ENCODE measurements around the gene NSUN6. TPM values are rescaled to one million over a fixed set of nuclear protein-coding genes. Genes with fewer than 3 reads are reported as not detected.

Gene NSUN6
- total RNA-seq, 1 experiment from 2014 or later = 6.0 TPM

DNA sequence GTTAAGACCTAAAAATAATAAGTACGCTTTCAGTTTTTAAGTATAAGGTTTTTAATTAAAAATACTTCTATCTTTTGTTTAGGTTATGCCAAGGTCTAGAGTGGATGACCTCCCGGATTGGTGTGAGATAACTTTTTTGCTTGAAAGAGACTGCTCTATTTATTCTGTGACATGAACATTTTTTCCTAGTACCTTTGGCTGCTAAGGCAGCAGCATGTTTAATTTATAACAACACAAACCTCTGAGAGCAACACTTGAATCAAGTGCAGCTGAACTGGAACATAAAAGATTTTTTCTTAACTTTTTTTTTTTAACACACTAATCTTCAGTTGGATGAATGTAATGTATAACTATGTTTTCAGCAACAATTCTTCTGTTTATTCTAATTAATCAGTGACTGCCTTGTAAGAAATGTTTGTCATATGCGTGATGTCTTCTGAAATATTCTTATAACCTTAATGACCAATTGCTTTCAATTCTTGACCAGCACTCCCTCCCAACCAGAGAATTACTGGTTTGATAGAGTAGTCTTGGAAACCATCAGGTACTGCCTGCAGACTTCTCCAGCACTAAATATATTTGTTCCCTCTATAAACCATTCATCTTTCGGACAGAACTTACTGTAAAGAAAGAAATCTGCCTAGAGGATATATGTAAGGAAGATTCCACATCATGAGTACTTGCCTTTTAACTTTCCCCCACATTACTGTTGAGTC is 23.9 kb upstream of the NSUN6 start:
- ATAC-seq (no peak), DNase-seq (no peak)
- TSS peak; percentile 10 for BruUV-seq (replicated peaks)
- Histone ChIP-seq H3K27me3 (ENCODE audit: low read length) (no peaks in the 10 kb centered on the region), H3K9me3 (ENCODE audit: low read length) (no peaks in the 10 kb centered on the region), H3K36me3 (ENCODE audit: low read depth, low read length) (peaks cover 16% of the 10 kb centered on the region), H3K4me3 (ENCODE audit: low read length) (no peak overlapping the region), H3K4me2 (ENCODE audit: low read length) (no peak overlapping the region), H3K9me2 (replicated peaks; ENCODE audit: low read length) (no peaks in the 10 kb centered on the region), H3K4me1 (ENCODE audit: insufficient read depth, low read length) (0 out of 2 replicates have a peak, but pooled peaks cover 4% of the 10 kb centered on the region), H2AFZ (ENCODE audit: low read length) (no peak overlapping the region), H3K27ac (ENCODE audit: low read length) (no peak overlapping the region), H4K20me1 (ENCODE audit: low read length) (no peaks in the 10 kb centered on the region), H3K79me2 (ENCODE audit: low read length) (no peaks in the 10 kb centered on the region), H3K9ac (ENCODE audit: low read length) (no peak overlapping the region), H3F3A (ENCODE audit: low read length, unreplicated experiment) (no peaks in the 10 kb centered on the region)
- CTCF ChIA-PET = no interaction called here
- intact Hi-C loops (cut with micrococcal nuclease) = no loop called here
- POLR2A ChIA-PET (ENCODE audit: unreplicated experiment) = no interaction called here
- TF ChIP-seq EZH2 (IDR thresholded peaks at IDR 0.05; ENCODE audit: low read length, unreplicated experiment) = no peak
- no peak for TF ChIP-seq EZH2phosphoT487 (IDR thresholded peaks at IDR 0.05; ENCODE audit: borderline replicate concordance, low read length)
- TF ChIP-seq, protein P1, sequence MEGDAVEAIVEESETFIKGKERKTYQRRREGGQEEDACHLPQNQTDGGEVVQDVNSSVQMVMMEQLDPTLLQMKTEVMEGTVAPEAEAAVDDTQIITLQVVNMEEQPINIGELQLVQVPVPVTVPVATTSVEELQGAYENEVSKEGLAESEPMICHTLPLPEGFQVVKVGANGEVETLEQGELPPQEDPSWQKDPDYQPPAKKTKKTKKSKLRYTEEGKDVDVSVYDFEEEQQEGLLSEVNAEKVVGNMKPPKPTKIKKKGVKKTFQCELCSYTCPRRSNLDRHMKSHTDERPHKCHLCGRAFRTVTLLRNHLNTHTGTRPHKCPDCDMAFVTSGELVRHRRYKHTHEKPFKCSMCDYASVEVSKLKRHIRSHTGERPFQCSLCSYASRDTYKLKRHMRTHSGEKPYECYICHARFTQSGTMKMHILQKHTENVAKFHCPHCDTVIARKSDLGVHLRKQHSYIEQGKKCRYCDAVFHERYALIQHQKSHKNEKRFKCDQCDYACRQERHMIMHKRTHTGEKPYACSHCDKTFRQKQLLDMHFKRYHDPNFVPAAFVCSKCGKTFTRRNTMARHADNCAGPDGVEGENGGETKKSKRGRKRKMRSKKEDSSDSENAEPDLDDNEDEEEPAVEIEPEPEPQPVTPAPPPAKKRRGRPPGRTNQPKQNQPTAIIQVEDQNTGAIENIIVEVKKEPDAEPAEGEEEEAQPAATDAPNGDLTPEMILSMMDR (conservative IDR thresholded peaks at IDR 0.05; ENCODE audit: low read depth, low read length) = no peak

- ATAC-seq = no peak
- no peak for DNase-seq
- POLR2A ChIA-PET (ENCODE audit: unreplicated experiment) = no interaction called here
- no peak overlapping the region for H3K9ac ChIP-seq (ENCODE audit: low read length)
- no peak overlapping the region for H2AFZ ChIP-seq (ENCODE audit: low read length)
- H4K20me1 ChIP-seq (ENCODE audit: low read length) = peaks cover 4% of the 10 kb centered on the region; the same call in 1 of the 2 replicates
- H3K4me1 ChIP-seq (ENCODE audit: insufficient read depth, low read length) = peaks cover 25% of the 10 kb centered on the region
- CTCF ChIA-PET = no interaction called here
- intact Hi-C loops (cut with micrococcal nuclease) = no loop called here
- H3K27me3 ChIP-seq (ENCODE audit: low read length) = no peaks in the 10 kb centered on the region
- H3K79me2 ChIP-seq (ENCODE audit: low read length) = peaks cover 56% of the 10 kb centered on the region
- H3K9me3 ChIP-seq (ENCODE audit: low read length) = no peaks in the 10 kb centered on the region
- no peak overlapping the region for H3K27ac ChIP-seq (ENCODE audit: low read length)
- no TSS peak for BruUV-seq (replicated peaks)
- H3F3A ChIP-seq (ENCODE audit: low read length, unreplicated experiment) = no peaks in the 10 kb centered on the region
- H3K36me3 ChIP-seq (ENCODE audit: low read depth, low read length) = peaks cover 11% of the 10 kb centered on the region
- TF ChIP-seq EZH2 (IDR thresholded peaks at IDR 0.05; ENCODE audit: low read length, unreplicated experiment) (no peak), EZH2phosphoT487 (IDR thresholded peaks at IDR 0.05; ENCODE audit: borderline replicate concordance, low read length) (no peak)
- TF ChIP-seq, protein P1 (conservative IDR thresholded peaks at IDR 0.05; ENCODE audit: low read depth, low read length) = no peak
- no peaks in the 10 kb centered on the region for H3K9me2 ChIP-seq (replicated peaks; ENCODE audit: low read length)
- no peak overlapping the region for H3K4me3 ChIP-seq (ENCODE audit: low read length)
- no peak overlapping the region for H3K4me2 ChIP-seq (ENCODE audit: low read length)
Measured at GRCh38 chr10:18668026-18668425, 16.6 kb upstream of the NSUN6 start.

DNA sequence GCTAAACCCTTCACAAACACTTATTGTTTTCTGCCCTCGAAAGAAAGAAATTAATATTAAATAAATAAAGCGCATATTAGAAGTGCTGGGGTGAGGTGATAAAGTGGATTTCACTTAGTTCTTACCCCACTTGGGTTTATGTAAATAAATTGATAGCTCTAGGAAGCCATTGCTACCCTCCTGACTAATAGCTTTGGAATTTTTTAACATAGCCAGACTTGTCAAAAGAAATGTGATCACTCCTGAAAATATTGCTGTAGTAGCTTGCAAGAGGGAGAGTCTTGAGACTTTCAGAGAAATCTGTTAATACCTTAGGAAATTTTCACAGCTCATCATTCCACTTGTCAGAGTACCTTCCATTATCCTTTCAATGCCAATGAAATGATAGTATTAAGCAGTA is 15.4 kb upstream of the NSUN6 start:
- H3K79me2 ChIP-seq (ENCODE audit: low read length) = peaks cover 68% of the 10 kb centered on the region
- peak overlapping the region; percentile 48 for H3K4me3 ChIP-seq (ENCODE audit: low read length)
- H3K4me1 ChIP-seq (ENCODE audit: insufficient read depth, low read length) = peaks cover 26% of the 10 kb centered on the region
- H3K36me3 ChIP-seq (ENCODE audit: low read depth, low read length) = peaks cover 11% of the 10 kb centered on the region
- H3F3A ChIP-seq (ENCODE audit: low read length, unreplicated experiment) = no peaks in the 10 kb centered on the region
- BruUV-seq (replicated peaks) = no TSS peak
- H2AFZ ChIP-seq (ENCODE audit: low read length) = no peak overlapping the region
- H3K9me3 ChIP-seq (ENCODE audit: low read length) = no peaks in the 10 kb centered on the region
- CTCF ChIA-PET = no interaction called here
- H3K9me2 ChIP-seq (replicated peaks; ENCODE audit: low read length) = no peaks in the 10 kb centered on the region
- H3K27me3 ChIP-seq (ENCODE audit: low read length) = no peaks in the 10 kb centered on the region
- ATAC-seq = peak; percentile 71
- H3K4me2 ChIP-seq (ENCODE audit: low read length) = peak overlapping the region; percentile 70
- peaks cover 8% of the 10 kb centered on the region; the same call in 1 of the 2 replicates for H4K20me1 ChIP-seq (ENCODE audit: low read length)
- TF ChIP-seq, protein P1 (conservative IDR thresholded peaks at IDR 0.05; ENCODE audit: low read depth, low read length) = no peak
- TF ChIP-seq EZH2 (IDR thresholded peaks at IDR 0.05; ENCODE audit: low read length, unreplicated experiment) (no peak), EZH2phosphoT487 (IDR thresholded peaks at IDR 0.05; ENCODE audit: borderline replicate concordance, low read length) (no peak)
- intact Hi-C loops (cut with micrococcal nuclease) = loop anchor here (2.0 kb wide), 1 partner anchor 16 kb away; no protein-coding TSS in a partner anchor
- peak overlapping the region; percentile 52 for H3K27ac ChIP-seq (ENCODE audit: low read length)
- H3K9ac ChIP-seq (ENCODE audit: low read length) = no peak overlapping the region
- POLR2A ChIA-PET (ENCODE audit: unreplicated experiment) = interaction anchor here (0.7 kb wide), 1 partner anchor 39 kb away, joined by 9 read pairs; no protein-coding TSS in a partner anchor
- peak; percentile 76 for DNase-seq
